BJ (cell line): ENCODE data around the gene FOXP1. TPM values are rescaled to one million over a fixed set of nuclear protein-coding genes. Genes with fewer than 3 reads are reported as not detected.
A peak's percentile ranks its signal among the peaks of the same experiment; 100 is the strongest.

ENCODE experiments used
- CTCF ChIA-PET: fragments of 350-600 bp; formaldehyde crosslinking; extraction: SDS; loops from one replicate; lab custom pipeline; 2021; ENCODE audit warnings: antibody characterized with exemption, inconsistent platforms; lab: Yijun Ruan, JAX
- POLR2A ChIA-PET: fragments of 300-600 bp; sonication (Branson Sonifier 250); formaldehyde crosslinking; extraction: SDS; loops from one replicate; lab custom pipeline; 2021; ENCODE audit warnings: antibody characterized with exemption; lab: Charles Lee
- DNase-seq: peaks from one replicate; pipeline ENCODE4 v3.0.0-alpha.2; 2011; ENCODE audit warnings: low read depth
- H3K27me3 ChIP-seq: 2 replicates; pipeline ENCODE4 v1.6.0; 2011; ENCODE audit warnings: low read length; ENCODE audit not compliant: control insufficient read depth, insufficient read depth
- H3K36me3 ChIP-seq: 2 replicates; pipeline ENCODE4 v1.5.1; 2011; ENCODE audit warnings: low read length; ENCODE audit not compliant: control insufficient read depth, insufficient read depth
- H3K4me3 ChIP-seq: 2 replicates; pipeline ENCODE4 v1.5.1; 2011; ENCODE audit warnings: low read depth, mild to moderate bottlenecking, control low read depth, low read length
- CTCF ChIP-seq: IDR thresholded peaks from 2 replicates; pipeline ENCODE4 v1.5.1; 2011; ENCODE audit warnings: low read depth, mild to moderate bottlenecking, control low read depth, inconsistent platforms, low read length, moderate library complexity; ENCODE audit not compliant: insufficient read depth
- polyA plus RNA-seq: library from polyadenylated mRNA; depleted of rRNA; stranded (reverse); fragments of >200 nt; gene quantifications from 2 replicates; pipeline ENCODE4 v1.2.3, GENCODE V29; 2011

The FOXP1 gene
- polyA plus RNA-seq, 1 experiment: 37.0 TPM

- Histone ChIP-seq H3K36me3 (no peaks in the 10 kb centered on the region), H3K4me3 (0 out of 2 replicates have a peak overlapping the region, but pooled peaks have one; percentile 2), H3K27me3 (no peaks in the 10 kb centered on the region)
- POLR2A ChIA-PET: no interaction called here
- TF ChIP-seq CTCF: no peak
- CTCF ChIA-PET: no interaction called here
- DNase-seq: peak; percentile 23
Observed at GRCh38 chr3:71503525-71504249, 79.8 kb downstream of the FOXP1 start.

- no peak for TF ChIP-seq CTCF
- no peaks in the 10 kb centered on the region for H3K36me3 ChIP-seq
- POLR2A ChIA-PET: no interaction called here
- CTCF ChIA-PET: no interaction called here
- no peaks in the 10 kb centered on the region for H3K27me3 ChIP-seq
- no peak for DNase-seq
- no peak overlapping the region for H3K4me3 ChIP-seq
Observed at GRCh38 chr3:71502066-71502625, 81.4 kb downstream of the FOXP1 start.

- Histone ChIP-seq H3K27me3 (no peaks in the 10 kb centered on the region), H3K36me3 (no peaks in the 10 kb centered on the region), H3K4me3 (no peak overlapping the region)
- TF ChIP-seq CTCF: no peak
- CTCF ChIA-PET: interaction anchor here (0.6 kb wide), 1 partner anchor 77 kb away, joined by 3 read pairs; no protein-coding TSS in a partner anchor
- POLR2A ChIA-PET: no interaction called here
- DNase-seq: no peak
Observed at GRCh38 chr3:71500696-71501095, 82.8 kb downstream of the FOXP1 start.

- H3K4me3 ChIP-seq: no peak overlapping the region
- H3K27me3 ChIP-seq: no peaks in the 10 kb centered on the region
- POLR2A ChIA-PET: no interaction called here
- DNase-seq: no peak
- CTCF ChIA-PET: interaction anchor here (1.7 kb wide), 1 partner anchor 8 kb away, joined by 5 read pairs; no protein-coding TSS in a partner anchor
- no peak for TF ChIP-seq CTCF
- no peaks in the 10 kb centered on the region for H3K36me3 ChIP-seq
Observed at GRCh38 chr3:71499227-71499876, 84.2 kb downstream of the FOXP1 start.

- no peak for DNase-seq
- Histone ChIP-seq H3K36me3 (no peaks in the 10 kb centered on the region), H3K4me3 (no peak overlapping the region), H3K27me3 (no peaks in the 10 kb centered on the region)
- ChIA-PET CTCF (interaction anchor here (1.2 to 1.7 kb wide), 2 partner anchors 8 to 11 kb away, joined by 4 to 5 read pairs; no protein-coding TSS in a partner anchor), POLR2A (no interaction called here)
- no peak for TF ChIP-seq CTCF
Observed at GRCh38 chr3:71498543-71498942, 85.0 kb downstream of the FOXP1 start.
